GDM1 (cell line): ENCODE results near the gene NEU4.
"Not testable (repeated sequence)": the region's sequence is repeated elsewhere in the genome, so short reads cannot be mapped to it uniquely, and the experiment has no call there.

ENCODE experiments used
- DNase-seq: peaks from one replicate; lab custom pipeline; 2025; lab: John Stamatoyannopoulos, UW

The NEU4 gene

DNA sequence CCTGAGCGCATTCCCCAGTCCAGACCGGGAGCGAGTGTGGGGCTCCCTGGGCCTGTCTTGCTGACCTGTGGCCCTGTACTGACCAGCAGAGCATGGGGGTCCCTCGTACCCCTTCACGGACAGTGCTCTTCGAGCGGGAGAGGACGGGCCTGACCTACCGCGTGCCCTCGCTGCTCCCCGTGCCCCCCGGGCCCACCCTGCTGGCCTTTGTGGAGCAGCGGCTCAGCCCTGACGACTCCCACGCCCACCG lies 5.3 kb downstream of the NEU4 start:
- no peak for DNase-seq

DNA sequence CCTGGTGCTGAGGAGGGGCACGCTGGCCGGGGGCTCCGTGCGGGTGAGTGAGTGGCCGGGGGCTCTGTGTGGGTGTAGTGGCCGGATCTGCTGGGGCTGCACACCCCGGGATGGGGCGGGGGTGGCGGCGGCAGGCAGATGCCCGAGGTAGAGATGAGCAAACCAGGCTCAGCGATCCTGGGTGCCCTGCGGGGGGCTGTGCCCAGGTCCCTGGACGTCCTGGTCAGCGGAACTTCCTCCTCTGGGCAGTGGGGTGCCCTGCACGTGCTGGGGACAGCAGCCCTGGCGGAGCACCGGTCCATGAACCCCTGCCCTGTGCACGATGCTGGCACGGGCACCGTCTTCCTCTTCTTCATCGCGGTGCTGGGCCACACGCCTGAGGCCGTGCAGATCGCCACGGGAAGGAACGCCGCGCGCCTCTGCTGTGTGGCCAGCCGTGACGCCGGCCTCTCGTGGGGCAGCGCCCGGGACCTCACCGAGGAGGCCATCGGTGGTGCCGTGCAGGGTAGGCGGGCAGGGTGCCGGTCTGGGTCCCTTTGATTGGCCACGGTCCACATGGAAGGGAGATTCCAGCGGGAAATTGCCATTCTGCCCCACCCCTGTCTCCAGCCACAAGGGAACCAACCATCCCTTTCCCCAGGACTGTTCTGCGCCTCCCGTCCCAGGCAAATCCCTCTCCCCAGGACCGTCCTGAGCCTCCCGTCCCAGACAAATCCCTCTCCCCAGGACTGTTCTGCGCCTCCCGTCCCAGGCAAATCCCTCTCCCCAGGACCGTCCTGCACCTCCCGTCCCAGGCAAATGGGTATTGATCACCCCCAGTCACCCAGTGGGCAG lies 5.9 kb downstream of the NEU4 start:
- DNase-seq: no peak

DNA sequence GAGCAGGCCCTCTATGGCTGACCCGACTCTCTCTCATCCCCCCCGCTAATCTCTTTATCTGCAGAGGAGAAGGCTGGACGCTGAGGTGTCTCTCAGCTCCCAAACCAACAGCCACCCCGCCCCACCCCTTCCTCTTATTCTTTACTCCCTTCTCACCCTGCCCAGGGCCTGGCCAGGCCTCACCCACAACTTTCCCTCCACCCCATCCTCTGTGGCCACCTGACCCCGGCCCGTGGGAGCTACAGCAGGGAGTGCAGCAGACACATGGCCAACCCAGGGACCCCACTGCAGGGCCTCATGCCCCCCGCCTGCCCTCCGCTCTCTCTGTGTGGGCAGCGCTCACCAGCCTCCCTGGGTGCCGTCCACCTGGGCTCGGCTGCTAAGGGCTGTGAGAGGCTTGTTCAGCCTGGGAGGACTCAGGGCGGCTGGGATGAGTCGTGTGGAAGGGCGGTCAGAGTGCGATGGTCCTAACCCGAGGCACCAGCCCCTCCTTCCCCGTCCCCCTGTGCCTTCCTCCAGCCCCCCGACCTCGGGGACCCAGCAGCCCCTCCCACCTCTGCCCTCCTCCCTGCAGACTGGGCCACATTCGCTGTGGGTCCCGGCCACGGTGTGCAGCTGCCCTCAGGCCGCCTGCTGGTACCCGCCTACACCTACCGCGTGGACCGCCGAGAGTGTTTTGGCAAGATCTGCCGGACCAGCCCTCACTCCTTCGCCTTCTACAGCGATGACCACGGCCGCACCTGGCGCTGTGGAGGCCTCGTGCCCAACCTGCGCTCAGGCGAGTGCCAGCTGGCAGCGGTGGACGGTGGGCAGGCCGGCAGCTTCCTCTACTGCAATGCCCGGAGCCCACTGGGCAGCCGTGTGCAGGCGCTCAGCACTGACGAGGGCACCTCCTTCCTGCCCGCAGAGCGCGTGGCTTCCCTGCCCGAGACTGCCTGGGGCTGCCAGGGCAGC lies 6.8 kb downstream of the NEU4 start:
- DNase-seq: no peak

DNA sequence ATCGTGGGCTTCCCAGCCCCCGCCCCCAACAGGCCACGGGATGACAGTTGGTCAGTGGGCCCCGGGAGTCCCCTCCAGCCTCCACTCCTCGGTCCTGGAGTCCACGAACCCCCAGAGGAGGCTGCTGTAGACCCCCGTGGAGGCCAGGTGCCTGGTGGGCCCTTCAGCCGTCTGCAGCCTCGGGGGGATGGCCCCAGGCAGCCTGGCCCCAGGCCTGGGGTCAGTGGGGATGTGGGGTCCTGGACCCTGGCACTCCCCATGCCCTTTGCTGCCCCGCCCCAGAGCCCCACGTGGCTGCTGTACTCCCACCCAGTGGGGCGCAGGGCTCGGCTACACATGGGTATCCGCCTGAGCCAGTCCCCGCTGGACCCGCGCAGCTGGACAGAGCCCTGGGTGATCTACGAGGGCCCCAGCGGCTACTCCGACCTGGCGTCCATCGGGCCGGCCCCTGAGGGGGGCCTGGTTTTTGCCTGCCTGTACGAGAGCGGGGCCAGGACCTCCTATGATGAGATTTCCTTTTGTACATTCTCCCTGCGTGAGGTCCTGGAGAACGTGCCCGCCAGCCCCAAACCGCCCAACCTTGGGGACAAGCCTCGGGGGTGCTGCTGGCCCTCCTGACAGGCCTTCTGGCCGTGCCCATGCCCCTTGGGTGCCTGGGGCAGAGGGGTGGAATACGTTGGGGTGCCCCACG lies 7.6 kb downstream of the NEU4 start:
- no peak for DNase-seq

DNA sequence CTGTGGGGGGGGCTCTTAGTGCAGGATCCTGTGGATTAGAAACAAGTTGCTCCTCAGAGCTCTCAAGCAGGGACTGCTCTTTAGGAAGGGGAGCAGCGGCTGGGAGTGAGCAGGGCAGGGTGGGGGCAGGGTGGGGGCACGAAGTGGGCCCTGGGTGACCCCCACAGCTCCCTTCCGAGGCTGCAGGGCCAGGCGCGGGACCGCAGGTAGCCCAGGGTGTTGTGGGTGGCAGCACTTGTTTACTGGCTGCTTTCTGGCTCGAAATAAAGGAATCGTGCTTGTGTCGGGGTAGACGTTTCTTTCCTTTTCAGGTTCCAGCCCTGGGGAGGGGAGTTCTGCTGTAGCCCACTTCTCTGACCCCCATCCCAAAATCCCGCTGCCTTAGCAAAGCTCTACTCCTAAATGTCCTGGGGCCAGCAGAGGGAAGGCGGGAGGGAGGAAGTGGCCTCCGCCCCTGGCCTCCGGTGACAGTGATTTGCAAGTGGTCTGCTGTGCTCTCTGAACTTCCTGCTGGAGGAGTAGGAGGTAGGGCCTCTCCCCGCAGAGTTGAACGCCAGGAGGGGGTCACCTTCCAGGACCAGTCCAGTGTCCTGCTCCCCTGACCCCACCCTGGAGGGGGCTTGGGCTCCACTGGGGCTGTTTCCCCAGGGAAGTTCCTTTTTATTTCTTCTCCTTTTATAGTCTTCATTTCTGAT lies 8.3 kb downstream of the NEU4 start:
- no peak for DNase-seq

DNA sequence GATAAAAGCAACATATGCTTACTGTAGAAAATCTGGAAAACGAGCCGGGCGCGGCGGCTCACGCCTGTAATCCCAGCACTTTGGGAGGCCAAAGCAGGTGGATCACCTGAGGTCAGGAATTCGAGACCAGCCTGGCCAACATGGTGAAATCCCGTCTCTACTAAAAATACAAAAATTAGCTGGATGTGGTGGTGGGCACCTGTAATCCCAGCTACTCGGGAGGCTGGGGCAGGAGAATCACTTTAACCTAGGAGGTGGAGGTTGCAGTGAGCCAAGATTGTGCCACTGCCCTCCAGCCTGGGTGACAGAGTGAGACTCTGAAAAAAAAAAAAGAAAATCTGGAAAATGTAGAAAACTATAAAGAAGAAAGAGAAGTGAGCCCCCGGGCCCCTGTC lies 8.8 kb downstream of the NEU4 start:
- not testable (repeated sequence) for DNase-seq

DNA sequence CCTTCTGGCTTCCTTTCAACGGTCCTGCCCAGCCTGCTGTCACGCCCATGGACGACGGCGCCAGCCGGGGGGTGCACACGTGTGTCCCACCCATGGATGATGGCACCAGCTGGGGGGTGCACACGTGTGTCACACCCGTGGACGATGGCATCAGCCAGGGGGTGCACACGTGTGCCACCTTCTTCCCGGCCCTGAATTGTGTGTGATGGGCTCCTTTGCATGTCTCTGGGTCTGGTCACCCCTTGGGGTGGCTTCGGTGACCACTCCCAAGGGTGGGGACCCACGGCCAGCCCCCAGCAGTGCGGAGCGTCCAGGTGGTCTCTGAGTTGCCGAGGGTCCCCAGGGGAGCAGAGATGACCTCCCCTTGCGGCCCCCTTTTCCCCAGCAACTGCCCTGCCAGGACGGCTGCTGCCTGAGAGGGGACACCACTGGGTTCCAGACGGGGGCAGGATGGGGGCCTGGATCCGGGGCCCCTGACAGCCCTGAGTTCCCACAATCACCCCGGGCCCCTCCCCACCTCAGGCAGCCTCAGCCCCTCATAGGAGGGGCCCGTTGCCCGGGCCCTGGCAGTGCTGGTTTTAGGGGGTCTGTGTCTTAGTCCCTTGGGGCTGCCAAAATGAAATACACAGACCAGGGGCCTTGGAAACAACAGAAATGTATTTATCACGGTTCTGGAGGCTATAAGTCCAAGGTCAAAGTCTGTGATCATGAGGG lies 9.4 kb downstream of the NEU4 start:
- DNase-seq: no peak

DNA sequence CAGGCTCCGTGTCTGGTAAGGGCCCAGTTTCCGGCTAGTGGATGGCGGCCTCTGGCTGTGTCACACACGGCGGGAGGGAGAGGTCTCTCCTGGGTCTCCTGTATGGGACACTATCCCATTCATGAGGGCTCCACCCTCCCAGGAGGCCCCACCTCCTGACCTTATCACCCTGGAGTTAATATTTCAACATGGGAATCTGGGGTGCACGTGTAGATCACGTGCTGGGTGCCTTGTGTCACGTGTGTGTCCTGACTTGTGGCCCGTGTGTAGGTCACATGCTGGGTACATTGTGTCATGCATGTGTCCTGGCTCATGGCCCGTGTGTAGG lies 9.9 kb downstream of the NEU4 start:
- DNase-seq: no peak

DNA sequence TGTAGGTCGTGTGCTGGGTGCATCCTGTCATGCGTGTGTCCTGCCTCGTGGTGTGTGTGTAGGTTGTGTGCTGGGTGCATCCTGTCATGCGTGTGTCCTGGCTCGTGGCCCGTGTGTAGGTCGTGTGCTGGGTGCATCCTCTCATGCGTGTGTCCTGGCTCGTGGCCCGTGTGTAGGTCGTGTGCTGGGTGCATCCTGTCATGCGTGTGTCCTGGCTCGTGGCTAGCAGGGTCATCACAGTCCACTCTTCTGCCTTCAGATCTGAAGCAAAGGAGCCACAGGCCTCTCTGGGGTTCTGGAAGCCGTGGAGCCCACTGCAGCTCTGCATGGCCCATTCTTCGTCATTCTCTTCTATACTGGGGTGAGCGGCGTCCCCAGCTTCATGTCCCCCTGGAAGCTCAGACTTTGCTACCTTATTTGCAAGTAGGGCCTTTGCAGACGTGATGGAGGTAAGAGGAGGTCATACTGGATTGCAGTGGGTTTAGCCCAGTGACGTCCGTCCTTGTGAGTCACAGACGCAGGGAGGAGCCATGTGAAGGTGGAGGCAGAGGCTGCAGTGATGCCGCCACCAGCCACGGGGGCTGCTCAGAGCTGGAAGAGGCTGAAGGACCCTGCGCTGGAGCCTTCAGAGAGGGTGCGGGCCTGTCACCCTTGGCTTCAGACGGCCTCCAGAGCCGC lies 11.1 kb downstream of the NEU4 start:
- not testable (repeated sequence) for DNase-seq

DNA sequence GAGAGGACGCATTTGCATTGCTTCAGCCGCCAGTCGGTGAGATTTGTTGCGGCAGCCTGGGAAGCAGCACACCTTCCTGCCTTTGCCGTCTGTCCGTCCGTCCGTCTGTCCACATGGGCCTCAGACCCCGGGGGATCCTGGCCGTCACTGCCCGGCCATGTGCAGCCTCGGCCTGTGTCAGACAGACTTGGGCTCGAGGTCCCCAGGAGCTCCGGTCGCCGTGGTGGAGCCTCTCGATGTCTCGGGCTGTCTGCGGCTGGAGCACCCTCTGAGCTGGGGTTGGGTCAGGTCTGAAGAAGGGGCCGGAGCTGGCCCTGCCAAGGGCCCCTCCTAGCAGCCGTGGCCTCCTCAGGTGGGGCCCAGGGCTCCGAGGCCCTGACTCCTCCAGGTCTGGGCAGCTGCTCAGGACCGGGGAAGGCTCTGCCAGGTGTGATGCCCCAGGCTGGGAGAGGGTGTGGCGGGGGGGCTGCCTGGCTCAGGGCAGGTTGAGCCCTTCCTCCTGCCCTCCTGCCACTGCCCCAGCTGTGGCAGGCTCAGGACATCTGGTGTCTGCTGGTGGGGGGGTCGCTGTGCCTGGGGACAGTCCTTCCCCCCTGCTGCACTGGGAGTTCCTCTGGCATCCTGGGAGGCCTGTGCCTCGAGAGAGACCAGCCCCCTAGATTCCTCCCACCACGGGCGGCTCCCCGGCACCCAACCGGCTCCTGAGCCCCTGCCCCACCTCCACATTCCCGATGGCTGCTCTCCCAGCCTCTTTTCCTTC lies 11.8 kb downstream of the NEU4 start:
- no peak for DNase-seq

DNA sequence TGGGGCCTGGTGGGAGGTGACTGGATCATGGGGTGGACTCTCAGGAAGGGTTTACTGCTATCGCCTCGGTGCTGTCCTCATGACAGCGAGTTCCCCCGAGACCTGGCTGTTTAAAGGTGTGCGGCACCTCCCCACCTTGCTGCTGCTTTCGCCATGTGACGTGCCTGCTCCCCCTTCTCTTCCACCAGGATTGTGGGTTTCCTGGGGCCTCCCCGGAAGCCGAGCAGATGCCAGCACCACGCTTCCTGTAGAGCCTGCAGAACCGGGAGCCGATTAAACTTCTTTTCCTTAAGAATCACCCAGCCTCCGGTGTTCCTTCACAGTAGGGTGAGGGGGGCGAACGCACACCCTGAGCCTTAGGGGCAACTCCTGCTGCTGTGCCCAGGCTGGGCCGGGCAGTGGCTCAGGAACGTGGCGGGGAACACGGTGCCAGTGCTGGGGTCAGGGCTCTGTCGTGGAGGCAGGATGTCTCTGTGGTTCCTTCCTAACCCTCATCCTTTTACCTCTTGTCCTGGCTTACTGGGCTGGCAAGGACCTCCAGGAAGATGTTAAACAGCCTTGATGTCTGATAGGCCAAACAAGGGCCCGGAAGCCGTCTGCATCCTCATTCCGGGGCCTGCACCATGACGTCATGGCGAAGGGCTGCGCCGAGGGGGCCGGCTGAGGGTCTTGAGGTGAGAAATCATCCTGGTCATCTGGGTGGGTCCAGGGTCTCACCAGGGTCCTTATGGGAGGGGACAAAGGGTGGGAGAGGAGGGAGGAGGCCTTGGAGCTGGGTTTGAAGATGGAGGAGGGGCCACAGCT lies 12.7 kb downstream of the NEU4 start:
- DNase-seq: no peak

DNA sequence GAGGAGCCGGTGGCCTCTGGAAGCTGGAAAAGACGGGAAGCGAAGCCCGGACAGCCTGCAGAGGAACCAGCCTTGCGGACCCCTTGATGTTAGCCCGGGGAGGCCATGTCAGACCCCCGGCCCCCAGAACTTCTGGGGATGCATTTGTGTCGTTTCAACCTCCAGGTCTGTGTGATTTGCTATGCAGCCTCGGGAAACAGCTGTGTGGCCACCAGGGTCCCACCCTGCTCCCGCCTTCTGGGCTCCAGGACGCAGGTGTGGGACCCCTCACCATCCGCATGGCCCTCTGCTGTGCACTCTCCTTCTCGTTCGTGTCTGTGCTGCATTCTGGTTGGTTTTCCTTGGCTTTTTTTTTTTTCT lies 13.3 kb downstream of the NEU4 start:
- no peak for DNase-seq

DNA sequence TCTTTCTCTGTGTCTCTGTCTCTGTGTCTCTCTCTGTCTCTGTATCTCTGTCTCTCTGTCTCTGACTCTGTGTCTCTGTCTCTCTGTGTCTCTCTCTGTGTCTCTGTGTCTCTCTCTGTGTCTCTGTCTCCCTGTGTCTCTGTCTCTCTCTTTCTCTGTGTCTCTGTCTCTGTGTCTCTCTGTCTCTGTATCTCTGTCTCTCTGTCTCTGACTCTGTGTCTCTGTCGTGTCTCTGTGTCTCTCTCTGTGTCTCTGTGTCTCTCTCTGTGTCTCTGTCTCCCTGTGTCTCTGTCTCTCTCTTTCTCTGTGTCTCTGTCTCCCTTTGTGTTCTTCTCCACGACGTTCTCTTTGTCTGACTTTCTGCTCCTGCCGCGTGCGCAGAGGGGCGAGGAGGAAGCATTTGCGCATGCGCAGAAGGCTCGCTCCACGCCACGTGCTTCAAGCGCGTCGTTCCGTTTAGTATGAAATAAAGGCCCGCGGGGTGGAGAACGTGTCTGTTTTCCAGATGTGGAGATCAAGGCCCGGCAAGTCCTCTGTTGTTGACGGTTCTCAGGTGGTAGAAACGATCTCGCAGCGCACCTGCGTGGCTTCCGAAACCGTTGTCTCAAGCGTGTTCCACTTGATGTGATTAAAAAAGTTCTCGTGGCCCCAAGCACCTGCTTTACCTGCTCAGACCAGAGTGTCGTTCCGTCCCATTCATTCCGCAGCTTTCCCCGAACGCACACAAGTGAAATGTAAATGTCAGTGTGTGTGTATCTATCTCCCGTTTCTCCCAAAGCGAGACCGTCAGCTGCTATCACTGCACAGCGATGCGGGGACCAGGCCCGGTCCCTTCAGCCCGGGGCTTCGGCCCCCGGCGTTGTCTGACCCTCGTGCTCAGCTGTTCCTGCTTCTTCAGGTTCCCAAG lies 14.8 kb downstream of the NEU4 start:
- DNase-seq: not testable (repeated sequence)

DNA sequence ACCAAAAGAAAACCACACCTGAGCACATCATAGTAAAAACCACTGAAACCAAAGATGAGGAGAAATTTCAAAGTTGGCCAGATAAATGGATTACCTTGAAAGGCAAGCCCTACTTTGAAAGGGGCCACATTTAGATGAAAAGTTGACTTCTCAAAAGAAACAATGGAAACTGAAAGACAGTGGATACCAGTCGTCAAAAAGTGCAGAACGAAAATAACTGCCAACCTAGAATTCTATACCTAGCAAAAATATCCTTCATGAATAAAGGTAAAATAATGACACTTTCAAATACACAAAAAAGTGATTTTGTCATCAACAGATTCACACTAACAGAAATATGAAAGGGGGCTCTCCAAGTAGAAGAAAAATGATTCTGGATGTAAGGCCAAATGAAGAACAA lies 18.4 kb downstream of the NEU4 start:
- DNase-seq: no peak

DNA sequence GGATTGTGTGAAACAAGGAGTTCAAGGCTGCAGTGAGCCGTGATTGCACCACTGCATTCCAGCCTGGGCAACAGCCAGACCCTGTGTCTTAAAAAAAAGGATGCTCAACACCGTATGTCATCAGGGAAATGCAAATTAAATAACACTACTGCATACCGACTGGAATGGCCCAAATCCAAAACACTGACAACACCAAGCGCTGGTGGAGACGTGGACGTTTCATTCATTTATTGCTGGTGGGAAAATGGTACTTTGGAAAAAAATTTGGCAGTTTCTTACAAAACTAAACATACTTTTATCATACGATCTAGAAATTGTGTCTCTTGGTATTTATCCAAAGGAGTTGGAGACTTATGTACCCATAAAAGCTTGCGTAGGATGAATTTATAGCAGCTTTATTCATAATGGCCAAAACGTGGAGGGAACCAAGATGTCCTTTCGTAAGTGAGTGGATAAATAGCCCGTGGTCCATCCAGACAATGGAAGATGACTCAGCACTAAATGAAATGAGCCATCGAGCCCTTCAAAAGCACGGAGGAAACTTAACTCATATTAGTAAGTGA lies 24.2 kb downstream of the NEU4 start:
- DNase-seq: no peak

DNA sequence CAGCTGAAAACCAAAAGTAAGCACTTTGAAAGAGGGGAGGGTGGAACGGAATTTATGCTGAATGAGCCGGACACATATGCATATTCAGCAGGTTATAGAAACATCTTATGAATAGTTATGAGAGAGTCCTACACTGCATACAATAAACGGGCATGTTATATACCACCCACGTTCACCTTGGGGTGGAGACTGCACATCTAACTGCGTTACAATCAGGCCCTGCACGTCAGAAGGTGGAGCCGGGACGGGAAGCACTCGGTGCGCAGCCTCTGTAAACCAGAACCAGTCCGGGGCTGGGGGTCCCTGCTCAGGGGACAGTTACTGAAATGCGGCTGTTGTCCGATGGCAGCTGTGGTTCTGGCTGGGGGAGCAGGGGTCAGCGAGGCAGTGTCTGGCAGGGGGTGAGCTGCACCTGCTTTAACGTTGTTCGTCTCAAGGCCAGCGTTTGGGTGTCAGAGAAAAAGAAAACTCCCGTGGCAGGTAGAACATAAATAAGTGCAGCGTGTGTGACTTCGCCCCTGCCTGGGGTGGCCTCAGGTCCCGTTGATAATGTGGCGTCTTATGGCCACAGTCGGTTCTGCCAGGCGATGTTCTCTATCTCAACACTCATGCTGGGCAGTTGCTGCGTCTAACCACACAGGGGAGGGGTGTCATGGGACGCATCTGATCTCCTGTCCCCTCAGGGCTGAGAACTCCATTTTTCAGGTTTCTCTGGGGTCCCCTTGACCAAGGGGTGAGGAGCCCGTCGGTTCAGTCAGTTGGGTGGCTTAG lies 24.9 kb downstream of the NEU4 start:
- DNase-seq: not testable (repeated sequence)

DNA sequence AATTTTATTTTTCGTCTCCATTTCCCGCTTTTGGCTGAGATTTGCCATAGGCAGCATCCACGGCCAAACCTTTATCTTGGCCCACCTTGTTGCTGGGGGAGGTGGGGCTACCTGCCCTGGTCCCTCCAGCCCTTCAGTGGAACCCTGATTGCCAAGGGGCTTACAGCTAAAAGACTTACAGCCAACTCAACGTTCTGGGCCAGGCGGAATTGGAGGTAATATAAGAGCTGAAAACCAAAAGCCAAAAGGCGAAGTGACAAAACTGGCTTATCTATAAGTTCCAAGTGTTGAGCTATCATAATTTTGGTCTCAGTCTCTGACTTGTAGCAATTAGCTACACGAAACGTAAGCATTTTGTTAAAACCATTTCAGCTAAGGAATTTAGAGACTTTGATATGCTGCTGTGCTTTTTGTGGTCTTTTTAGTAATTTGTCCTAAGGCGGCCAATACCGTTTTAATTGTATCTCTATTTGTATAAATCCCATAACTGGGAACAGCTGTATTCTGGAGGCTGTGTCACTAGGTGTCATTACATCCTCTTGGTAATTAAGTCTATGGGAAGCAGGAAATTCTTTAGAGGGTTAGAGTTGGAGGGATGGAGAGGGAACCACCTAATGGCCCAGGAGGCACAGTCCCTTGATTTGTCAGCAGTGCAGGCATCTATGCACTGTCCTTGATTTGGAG lies 25.7 kb downstream of the NEU4 start:
- no peak for DNase-seq
